NCI-H2081 treated with DMSO at 0.1 percent for 48 hours (cell line): ENCODE data around the gene CRKL.
"Not testable (repeated sequence)": the region's sequence is repeated elsewhere in the genome, so short reads cannot be mapped to it uniquely, and the experiment has no call there.

Experiments used
- DNase-seq: peaks from one replicate; lab custom pipeline; 2025; lab: John Stamatoyannopoulos, UW

The CRKL gene

GRCh38 chr22:20916916-20917810 lies at the start of gene CRKL:
CRKL (plus strand) TSS chr22:20917407; CDS start chr22:20917935, 528 bp downstream.
- DNase-seq = peak; percentile 49

- DNase-seq = no peak
These were observed 48.9 kb upstream of the CRKL start for GRCh38 chr22:20868025-20868962.

GRCh38 chr22:20869234-20869633 lies 48.0 kb upstream of the CRKL start:
- DNase-seq = no peak

- no peak for DNase-seq
These were observed 44.0 kb upstream of the CRKL start for GRCh38 chr22:20873214-20873613.

GRCh38 chr22:20875296-20875695 lies 41.9 kb upstream of the CRKL start:
- DNase-seq = no peak

- DNase-seq = no peak
These were observed 39.5 kb upstream of the CRKL start for GRCh38 chr22:20877715-20878114.

- no peak for DNase-seq
These were observed 36.0 kb upstream of the CRKL start for GRCh38 chr22:20881231-20881630.

- no peak for DNase-seq
These were observed 35.1 kb upstream of the CRKL start for GRCh38 chr22:20881869-20882815.

- DNase-seq = no peak
These were observed 34.4 kb upstream of the CRKL start for GRCh38 chr22:20882855-20883254.

- DNase-seq = no peak
These were observed 32.8 kb upstream of the CRKL start for GRCh38 chr22:20884454-20884853.

GRCh38 chr22:20885017-20885556 lies 32.1 kb upstream of the CRKL start:
- DNase-seq = no peak

GRCh38 chr22:20885557-20886323 lies 31.5 kb upstream of the CRKL start:
- DNase-seq = peak; percentile 21

GRCh38 chr22:20887375-20887774 lies 29.8 kb upstream of the CRKL start:
- no peak for DNase-seq

GRCh38 chr22:20889025-20889704 lies 28.0 kb upstream of the CRKL start:
- no peak for DNase-seq

GRCh38 chr22:20889904-20890540 lies 27.2 kb upstream of the CRKL start:
- DNase-seq = no peak

GRCh38 chr22:20890975-20891374 lies 26.2 kb upstream of the CRKL start:
- no peak for DNase-seq

GRCh38 chr22:20897737-20898136 lies 19.5 kb upstream of the CRKL start:
- not testable (repeated sequence) for DNase-seq

- no peak for DNase-seq
These were observed 17.3 kb upstream of the CRKL start for GRCh38 chr22:20899827-20900423.
